Neural cell (in vitro differentiated cells): ENCODE measurements around the gene LYPLA2. TPM values are rescaled to one million over a fixed set of nuclear protein-coding genes. Genes with fewer than 3 reads are reported as not detected.

Experiments
- H2AFZ ChIP-seq: fragments of 200-600, 300-800 bp; sonication (generic), shearing (Covaris generic); 2 replicates; pipeline ENCODE4 v1.6.0; 2014; ENCODE audit warnings: low read depth, mild to moderate bottlenecking, antibody characterized with exemption, low read length, moderate library complexity
- H3F3A ChIP-seq: fragments of 200-600 bp; shearing (Covaris generic); 2 replicates; pipeline ENCODE4 v1.6.1; 2016; ENCODE audit warnings: mild to moderate bottlenecking, moderate library complexity, mixed read lengths, antibody characterized with exemption, low read length; ENCODE audit not compliant: insufficient read depth, poor library complexity, severe bottlenecking
- H3K27ac ChIP-seq: fragments of 200-600, 300-800 bp; sonication (generic), shearing (Covaris generic); 2 replicates; pipeline ENCODE4 v1.5.1; 2014; ENCODE audit warnings: mild to moderate bottlenecking, low read length, moderate library complexity
- H3K27me3 ChIP-seq: fragments of 300-800, 200-600 bp; sonication (generic), shearing (Covaris generic); 2 replicates; pipeline ENCODE4 v1.6.0; 2014; ENCODE audit warnings: mild to moderate bottlenecking, low read depth, low read length, moderate library complexity; ENCODE audit not compliant: insufficient read depth
- H3K36me3 ChIP-seq: fragments of 300-800, 200-600 bp; sonication (generic), shearing (Covaris generic); 2 replicates; pipeline ENCODE4 v1.5.1; 2014; ENCODE audit warnings: mild to moderate bottlenecking, antibody characterized with exemption, low read length, moderate library complexity; ENCODE audit not compliant: insufficient read depth
- H3K4me2 ChIP-seq: fragments of 300-800, 200-600 bp; sonication (generic), shearing (Covaris generic); 2 replicates; pipeline ENCODE4 v1.6.0; 2014; ENCODE audit warnings: mild to moderate bottlenecking, low read length
- H3K4me3 ChIP-seq: fragments of 300-800, 200-600 bp; sonication (generic), shearing (Covaris generic); 2 replicates; pipeline ENCODE4 v1.5.1; 2014; ENCODE audit warnings: mild to moderate bottlenecking, low read length, moderate library complexity
- H3K79me2 ChIP-seq: fragments of 200-600 bp; shearing (Covaris generic); replicated peaks from 2 replicates; pipeline ENCODE4 v1.6.0; 2014; ENCODE audit warnings: mild to moderate bottlenecking, low read length, moderate library complexity; ENCODE audit not compliant: insufficient read depth
- H3K9ac ChIP-seq: fragments of 300-800, 200-600 bp; sonication (generic), shearing (Covaris generic); 2 replicates; pipeline ENCODE4 v1.6.1; 2016; ENCODE audit warnings: mild to moderate bottlenecking, low read length, mixed read lengths
- H3K9me2 ChIP-seq: fragments of 200-600 bp; shearing (Covaris generic); 2 replicates; pipeline ENCODE4 v1.6.1; 2016; ENCODE audit warnings: mild to moderate bottlenecking, low read length, mixed read lengths; ENCODE audit not compliant: insufficient read depth
- H3K9me3 ChIP-seq: fragments of 200-600, 300-800 bp; sonication (generic), shearing (Covaris generic); 2 replicates; pipeline ENCODE4 v1.6.1; 2016; ENCODE audit warnings: mild to moderate bottlenecking, mixed run types, low read length, moderate library complexity, mixed read lengths
- H4K20me1 ChIP-seq: fragments of 200-600 bp; shearing (Covaris generic); 2 replicates; pipeline ENCODE4 v1.6.1; 2016; ENCODE audit warnings: mild to moderate bottlenecking, mixed run types; ENCODE audit not compliant: insufficient read depth
- EP300 ChIP-seq: fragments of 450-650 bp; conservative IDR thresholded peaks from 2 replicates; pipeline ENCODE4 v1.6.1; 2014; ENCODE audit warnings: antibody characterized with exemption, mild to moderate bottlenecking, moderate library complexity; ENCODE audit not compliant: poor library complexity, severe bottlenecking
- EZH2 ChIP-seq: fragments of 200-600, 300-800 bp; shearing (Covaris generic), sonication (generic); IDR thresholded peaks from 2 replicates; pipeline ENCODE4 v1.6.1; 2014; ENCODE audit warnings: antibody characterized with exemption, low read length, borderline replicate concordance, mild to moderate bottlenecking; ENCODE audit not compliant: insufficient read depth, poor library complexity, severe bottlenecking
- MXI1 ChIP-seq: fragments of 450-650 bp; conservative IDR thresholded peaks from 2 replicates; pipeline ENCODE4 v1.6.1; 2014; ENCODE audit warnings: antibody characterized with exemption, mild to moderate bottlenecking; ENCODE audit not compliant: poor library complexity, severe bottlenecking
- POLR2AphosphoS5 ChIP-seq: IDR thresholded peaks from 2 replicates; pipeline ENCODE4 v1.6.1; 2012
- RAD21 ChIP-seq: fragments of 450-650 bp; conservative IDR thresholded peaks from 2 replicates; pipeline ENCODE4 v1.6.1; 2014; ENCODE audit warnings: antibody characterized with exemption, mild to moderate bottlenecking, moderate library complexity
- SMC3 ChIP-seq: fragments of 450-650 bp; conservative IDR thresholded peaks from 2 replicates; pipeline ENCODE4 v1.6.1; 2014; ENCODE audit warnings: antibody characterized with exemption, mild to moderate bottlenecking, moderate library complexity; ENCODE audit not compliant: poor library complexity
- TAF1 ChIP-seq: IDR thresholded peaks from 2 replicates; pipeline ENCODE4 v1.6.1; 2012; ENCODE audit warnings: low read depth
- polyA plus RNA-seq: library from polyadenylated mRNA; depleted of rRNA; stranded (reverse); fragments of >200 nt; gene quantifications from 2 replicates; pipeline ENCODE4 v1.2.3, GENCODE V29; 2014
- TF ChIP-seq, protein P1 (sequence below): fragments of 450-650 bp; IDR thresholded peaks from 2 replicates; pipeline ENCODE4 v1.5.1; 2014; ENCODE audit warnings: antibody characterized with exemption, mild to moderate bottlenecking, moderate library complexity; ENCODE audit not compliant: poor library complexity, severe bottlenecking
- TF ChIP-seq, protein P2 (sequence below): IDR thresholded peaks from 2 replicates; pipeline ENCODE4 v1.6.1; 2012; ENCODE audit warnings: borderline replicate concordance

Gene LYPLA2
- polyA plus RNA-seq, 1 donor from 2014 or later = 107 TPM

DNA sequence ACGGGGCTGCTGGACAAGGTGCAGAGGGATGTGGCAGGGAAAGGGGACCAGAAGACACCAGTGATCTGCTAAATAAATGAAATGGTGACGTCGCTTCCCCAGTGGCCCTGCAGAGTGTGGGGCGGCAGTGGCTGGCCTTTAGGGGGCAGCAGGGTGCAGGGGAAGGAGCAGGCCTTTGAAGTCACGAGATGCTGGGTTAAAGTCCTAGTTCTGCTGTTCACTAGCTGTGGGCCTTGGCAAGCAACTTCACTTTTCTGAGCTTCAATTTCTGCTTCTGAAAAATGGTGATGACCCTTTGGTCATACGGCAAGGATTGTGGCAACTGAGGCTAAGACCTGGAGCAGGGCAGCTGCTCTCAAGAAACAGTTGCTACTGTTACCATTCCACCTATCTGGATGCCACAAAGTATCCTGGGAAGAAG, 18.8 kb downstream of the LYPLA2 start:
- Histone ChIP-seq H3F3A (no peaks in the 10 kb centered on the region), H4K20me1 (no peaks in the 10 kb centered on the region), H3K27me3 (no peaks in the 10 kb centered on the region), H3K36me3 (no peaks in the 10 kb centered on the region), H3K9me2 (no peaks in the 10 kb centered on the region), H3K4me2 (no peak overlapping the region), H2AFZ (no peak overlapping the region), H3K4me3 (no peak overlapping the region), H3K27ac (no peak overlapping the region), H3K9me3 (no peaks in the 10 kb centered on the region), H3K9ac (no peak overlapping the region), H3K79me2 (no peaks in the 10 kb centered on the region)
- TF ChIP-seq, protein P1, sequence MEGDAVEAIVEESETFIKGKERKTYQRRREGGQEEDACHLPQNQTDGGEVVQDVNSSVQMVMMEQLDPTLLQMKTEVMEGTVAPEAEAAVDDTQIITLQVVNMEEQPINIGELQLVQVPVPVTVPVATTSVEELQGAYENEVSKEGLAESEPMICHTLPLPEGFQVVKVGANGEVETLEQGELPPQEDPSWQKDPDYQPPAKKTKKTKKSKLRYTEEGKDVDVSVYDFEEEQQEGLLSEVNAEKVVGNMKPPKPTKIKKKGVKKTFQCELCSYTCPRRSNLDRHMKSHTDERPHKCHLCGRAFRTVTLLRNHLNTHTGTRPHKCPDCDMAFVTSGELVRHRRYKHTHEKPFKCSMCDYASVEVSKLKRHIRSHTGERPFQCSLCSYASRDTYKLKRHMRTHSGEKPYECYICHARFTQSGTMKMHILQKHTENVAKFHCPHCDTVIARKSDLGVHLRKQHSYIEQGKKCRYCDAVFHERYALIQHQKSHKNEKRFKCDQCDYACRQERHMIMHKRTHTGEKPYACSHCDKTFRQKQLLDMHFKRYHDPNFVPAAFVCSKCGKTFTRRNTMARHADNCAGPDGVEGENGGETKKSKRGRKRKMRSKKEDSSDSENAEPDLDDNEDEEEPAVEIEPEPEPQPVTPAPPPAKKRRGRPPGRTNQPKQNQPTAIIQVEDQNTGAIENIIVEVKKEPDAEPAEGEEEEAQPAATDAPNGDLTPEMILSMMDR = peak; percentile 20
- no peak for TF ChIP-seq RAD21

DNA sequence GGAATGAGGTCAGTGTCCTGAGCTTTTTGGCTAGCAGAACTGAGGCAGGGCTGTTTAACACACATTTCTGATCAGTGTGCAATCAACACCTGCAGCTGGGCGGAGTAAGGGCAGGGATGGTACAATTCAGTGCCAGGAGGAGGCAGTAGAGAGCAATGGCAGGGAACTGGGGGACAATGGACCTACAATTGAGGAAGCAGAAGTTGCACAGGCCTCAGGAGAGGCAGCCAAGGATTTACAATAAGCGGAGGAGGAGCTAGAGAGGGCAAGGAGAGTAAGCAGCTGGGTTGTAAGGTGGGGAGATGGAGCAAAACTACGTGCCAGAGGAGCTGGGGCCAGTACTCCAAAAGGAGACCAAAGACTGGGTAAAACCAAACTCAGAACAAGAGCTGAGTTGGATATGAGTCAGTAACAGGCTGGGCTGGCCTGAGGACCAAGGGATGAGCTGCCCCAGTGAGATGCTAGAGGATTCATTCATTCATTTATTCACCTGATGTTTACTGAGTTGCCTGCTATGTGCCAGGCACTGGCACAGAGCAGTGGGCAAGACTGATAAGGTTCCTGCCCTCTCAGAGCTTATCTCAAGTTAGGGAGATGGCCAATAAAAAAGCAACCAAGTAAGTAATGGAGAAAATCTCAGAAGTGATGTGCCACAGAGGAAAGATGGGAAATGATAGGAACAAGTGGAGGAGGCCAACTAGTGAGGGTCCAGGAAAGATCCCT, 20.0 kb downstream of the LYPLA2 start:
- no peaks in the 10 kb centered on the region for H4K20me1 ChIP-seq
- no peaks in the 10 kb centered on the region for H3K9me3 ChIP-seq
- H3K4me2 ChIP-seq = no peak overlapping the region
- no peaks in the 10 kb centered on the region for H3K27me3 ChIP-seq
- H2AFZ ChIP-seq = no peak overlapping the region
- H3K9ac ChIP-seq = no peak overlapping the region
- no peak for TF ChIP-seq EZH2
- TF ChIP-seq, protein P1 = peak; percentile 23
- H3K27ac ChIP-seq = no peak overlapping the region
- H3F3A ChIP-seq = no peaks in the 10 kb centered on the region
- H3K36me3 ChIP-seq = no peaks in the 10 kb centered on the region
- no peak overlapping the region for H3K4me3 ChIP-seq
- H3K79me2 ChIP-seq = no peaks in the 10 kb centered on the region
- H3K9me2 ChIP-seq = no peaks in the 10 kb centered on the region

DNA sequence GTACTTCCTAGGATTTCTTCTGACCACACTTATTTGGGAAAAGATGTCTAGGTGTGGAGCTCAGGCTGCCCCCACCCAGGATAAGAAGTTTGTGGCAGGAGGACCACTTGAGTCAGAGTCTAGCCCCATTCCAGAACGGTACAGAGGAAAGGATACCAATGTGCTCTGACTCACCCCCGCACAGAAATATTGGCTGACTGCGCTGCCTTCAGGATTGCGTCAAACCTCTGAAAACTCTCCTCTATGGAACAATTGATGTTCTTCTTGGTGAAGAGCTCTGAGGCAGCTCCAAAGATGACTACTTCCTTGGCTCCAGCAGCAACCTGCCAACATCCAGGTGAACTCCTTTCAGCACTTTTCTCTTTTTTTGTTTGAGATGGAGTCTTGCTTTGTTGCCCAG, 23.1 kb downstream of the LYPLA2 start:
- Histone ChIP-seq H3K27ac (no peak overlapping the region), H3K4me3 (no peak overlapping the region), H3K4me2 (no peak overlapping the region), H2AFZ (no peak overlapping the region), H3K79me2 (no peaks in the 10 kb centered on the region), H4K20me1 (no peaks in the 10 kb centered on the region), H3K9ac (no peak overlapping the region), H3K27me3 (no peaks in the 10 kb centered on the region), H3K9me3 (no peaks in the 10 kb centered on the region), H3K9me2 (no peaks in the 10 kb centered on the region), H3K36me3 (no peaks in the 10 kb centered on the region), H3F3A (no peaks in the 10 kb centered on the region)
- TF ChIP-seq, protein P1 = no peak
- TF ChIP-seq POLR2AphosphoS5 (no peak), MXI1 (no peak), RAD21 (no peak), EP300 (no peak), SMC3 (no peak), TAF1 (no peak), EZH2 (no peak)
- TF ChIP-seq, protein P2, sequence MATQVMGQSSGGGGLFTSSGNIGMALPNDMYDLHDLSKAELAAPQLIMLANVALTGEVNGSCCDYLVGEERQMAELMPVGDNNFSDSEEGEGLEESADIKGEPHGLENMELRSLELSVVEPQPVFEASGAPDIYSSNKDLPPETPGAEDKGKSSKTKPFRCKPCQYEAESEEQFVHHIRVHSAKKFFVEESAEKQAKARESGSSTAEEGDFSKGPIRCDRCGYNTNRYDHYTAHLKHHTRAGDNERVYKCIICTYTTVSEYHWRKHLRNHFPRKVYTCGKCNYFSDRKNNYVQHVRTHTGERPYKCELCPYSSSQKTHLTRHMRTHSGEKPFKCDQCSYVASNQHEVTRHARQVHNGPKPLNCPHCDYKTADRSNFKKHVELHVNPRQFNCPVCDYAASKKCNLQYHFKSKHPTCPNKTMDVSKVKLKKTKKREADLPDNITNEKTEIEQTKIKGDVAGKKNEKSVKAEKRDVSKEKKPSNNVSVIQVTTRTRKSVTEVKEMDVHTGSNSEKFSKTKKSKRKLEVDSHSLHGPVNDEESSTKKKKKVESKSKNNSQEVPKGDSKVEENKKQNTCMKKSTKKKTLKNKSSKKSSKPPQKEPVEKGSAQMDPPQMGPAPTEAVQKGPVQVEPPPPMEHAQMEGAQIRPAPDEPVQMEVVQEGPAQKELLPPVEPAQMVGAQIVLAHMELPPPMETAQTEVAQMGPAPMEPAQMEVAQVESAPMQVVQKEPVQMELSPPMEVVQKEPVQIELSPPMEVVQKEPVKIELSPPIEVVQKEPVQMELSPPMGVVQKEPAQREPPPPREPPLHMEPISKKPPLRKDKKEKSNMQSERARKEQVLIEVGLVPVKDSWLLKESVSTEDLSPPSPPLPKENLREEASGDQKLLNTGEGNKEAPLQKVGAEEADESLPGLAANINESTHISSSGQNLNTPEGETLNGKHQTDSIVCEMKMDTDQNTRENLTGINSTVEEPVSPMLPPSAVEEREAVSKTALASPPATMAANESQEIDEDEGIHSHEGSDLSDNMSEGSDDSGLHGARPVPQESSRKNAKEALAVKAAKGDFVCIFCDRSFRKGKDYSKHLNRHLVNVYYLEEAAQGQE = no peak
